HPDE6-E6E7 (cell line): ENCODE measurements around the gene EPB41.
"Not testable (repeated sequence)": the region's sequence is repeated elsewhere in the genome, so short reads cannot be mapped to it uniquely, and the experiment has no call there.

Experiments
- DNase-seq: peaks from one replicate; pipeline ENCODE4 v3.0.0; 2011; ENCODE audit warnings: missing footprints; ENCODE audit errors: extremely low spot score

Gene EPB41

GRCh38 chr1:29052100-29052499 is 137.7 kb downstream of the EPB41 start:
- no peak for DNase-seq

- no peak for DNase-seq
These were observed 138.6 kb downstream of the EPB41 start for GRCh38 chr1:29052941-29053340.

GRCh38 chr1:29055160-29055559 is 140.8 kb downstream of the EPB41 start:
- DNase-seq: no peak

GRCh38 chr1:29056256-29056655 is 141.9 kb downstream of the EPB41 start:
- no peak for DNase-seq

GRCh38 chr1:29057700-29058099 is 143.3 kb downstream of the EPB41 start:
- DNase-seq: no peak

GRCh38 chr1:29062157-29062942 is 148.0 kb downstream of the EPB41 start:
- DNase-seq: no peak

- no peak for DNase-seq
These were observed 149.7 kb downstream of the EPB41 start for GRCh38 chr1:29064064-29064463.

GRCh38 chr1:29077155-29077554 is 162.8 kb downstream of the EPB41 start:
- DNase-seq: no peak

GRCh38 chr1:29079916-29080629 is 165.7 kb downstream of the EPB41 start:
- not testable (repeated sequence) for DNase-seq

GRCh38 chr1:29081201-29081600 is 166.8 kb downstream of the EPB41 start:
- DNase-seq: no peak

- no peak for DNase-seq
These were observed 168.2 kb downstream of the EPB41 start for GRCh38 chr1:29082519-29082918.

- no peak for DNase-seq
These were observed 169.2 kb downstream of the EPB41 start for GRCh38 chr1:29083317-29084195.

- DNase-seq: no peak
These were observed 169.8 kb downstream of the EPB41 start for GRCh38 chr1:29084196-29084521.

- no peak for DNase-seq
These were observed 176.7 kb downstream of the EPB41 start for GRCh38 chr1:29090937-29091618.

- DNase-seq: not testable (repeated sequence)
These were observed 178.3 kb downstream of the EPB41 start for GRCh38 chr1:29092704-29093103.

GRCh38 chr1:29094433-29094832 is 180.1 kb downstream of the EPB41 start:
- no peak for DNase-seq

GRCh38 chr1:29094954-29095353 is 180.6 kb downstream of the EPB41 start:
- DNase-seq: no peak

- no peak for DNase-seq
These were observed 182.0 kb downstream of the EPB41 start for GRCh38 chr1:29096231-29096886.

GRCh38 chr1:29099286-29099685 is 184.9 kb downstream of the EPB41 start:
- no peak for DNase-seq

GRCh38 chr1:29100487-29100886 is 186.1 kb downstream of the EPB41 start:
- DNase-seq: no peak

GRCh38 chr1:29105822-29106221 is 191.5 kb downstream of the EPB41 start:
- DNase-seq: no peak
